GM12864 (cell line): Measurements from ENCODE around the gene PPP1R3F.
A peak's percentile ranks its signal among the peaks of the same experiment; 100 is the strongest.

Experiments
- DNase-seq: peaks from one replicate; pipeline ENCODE4 v3.0.0-alpha.2; 2011; ENCODE audit warnings: low read depth
- H3K4me3 ChIP-seq: 2 replicates; pipeline ENCODE4 v1.5.1; 2011; ENCODE audit warnings: mild to moderate bottlenecking, low read depth, low read length, control low read depth
- CTCF ChIP-seq: IDR thresholded peaks from 2 replicates; pipeline ENCODE4 v1.5.1; 2011; ENCODE audit warnings: low read depth, mild to moderate bottlenecking, moderate library complexity, low read length, control low read depth, inconsistent platforms; ENCODE audit errors: missing control alignments

The PPP1R3F gene

GRCh38 chrX:49263631-49264030 lies 6.0 kb upstream of the PPP1R3F start:
- DNase-seq, result no peak
- no peak overlapping the region for H3K4me3 ChIP-seq
- TF ChIP-seq CTCF, result no peak

GRCh38 chrX:49264460-49264859 lies 5.1 kb upstream of the PPP1R3F start, which contains the start of gene FOXP3:
TSS of gene FOXP3 (minus strand) at chrX:49264710. CDS start at chrX:49258505, 6,205 bp downstream.
- TF ChIP-seq CTCF, result no peak
- no peak within 1 kb of the TSS for H3K4me3 ChIP-seq
- no peak for DNase-seq

GRCh38 chrX:49266523-49267445 lies 2.8 kb upstream of the PPP1R3F start:
- no peak overlapping the region for H3K4me3 ChIP-seq
- no peak for TF ChIP-seq CTCF
- DNase-seq, result no peak

GRCh38 chrX:49268702-49269009 lies 937 bp upstream of the PPP1R3F start:
- no peak for DNase-seq
- peak overlapping the region; percentile 80 for H3K4me3 ChIP-seq
- TF ChIP-seq CTCF, result no peak

GRCh38 chrX:49269010-49269766 lies 405 bp upstream of the PPP1R3F start:
- no peak for TF ChIP-seq CTCF
- peak overlapping the region; percentile 80 for H3K4me3 ChIP-seq
- peak; percentile 95 for DNase-seq

- no peak for TF ChIP-seq CTCF
- peak overlapping the region; percentile 83 for H3K4me3 ChIP-seq
- DNase-seq, result no peak
Observed at GRCh38 chrX:49270249-49270921, 792 bp downstream of the PPP1R3F start.
